ENCODE data around the gene MACROD1.

The MACROD1 gene

GRCh38 chr11:64007160-64007628, 158.7 kb downstream of the MACROD1 start:
- H3K4me3 ChIP-seq (ENCODE audit: control insufficient read depth, low read depth, low read length) = peak overlapping the region; percentile 30
- no peak for TF ChIP-seq CTCF (conservative IDR thresholded peaks at IDR 0.05; ENCODE audit: control insufficient read depth, insufficient read depth, low read depth, low read length)

GRCh38 chr11:64006398-64006797, 159.5 kb downstream of the MACROD1 start:
- DNase-seq (ENCODE audit: low read depth) = no peak
- H3K4me3 ChIP-seq (ENCODE audit: control insufficient read depth, low read depth, low read length) = no peak overlapping the region

More at GRCh38 chr11:64007160-64007628, 158.7 kb downstream of the MACROD1 start:
- peak; percentile 46 for DNase-seq (ENCODE audit: low read depth)

GRCh38 chr11:64005691-64006090, 160.2 kb downstream of the MACROD1 start:
- DNase-seq (ENCODE audit: low read depth) = no peak
- H3K4me3 ChIP-seq (ENCODE audit: control insufficient read depth, low read depth, low read length) = no peak overlapping the region
- TF ChIP-seq CTCF (conservative IDR thresholded peaks at IDR 0.05; ENCODE audit: control insufficient read depth, insufficient read depth, low read depth, low read length) = no peak

More at GRCh38 chr11:64006398-64006797, 159.5 kb downstream of the MACROD1 start:
- no peak for TF ChIP-seq CTCF (conservative IDR thresholded peaks at IDR 0.05; ENCODE audit: control insufficient read depth, insufficient read depth, low read depth, low read length)

GRCh38 chr11:64004590-64004984, 161.3 kb downstream of the MACROD1 start:
- DNase-seq (ENCODE audit: low read depth) = peak; percentile 17
- no peak for TF ChIP-seq CTCF (conservative IDR thresholded peaks at IDR 0.05; ENCODE audit: control insufficient read depth, insufficient read depth, low read depth, low read length)

GRCh38 chr11:64003807-64004589, 161.9 kb downstream of the MACROD1 start:
- H3K4me3 ChIP-seq (ENCODE audit: control insufficient read depth, low read depth, low read length) = no peak overlapping the region
- TF ChIP-seq CTCF (conservative IDR thresholded peaks at IDR 0.05; ENCODE audit: control insufficient read depth, insufficient read depth, low read depth, low read length) = no peak
- no peak for DNase-seq (ENCODE audit: low read depth)

More at GRCh38 chr11:64004590-64004984, 161.3 kb downstream of the MACROD1 start:
- no peak overlapping the region for H3K4me3 ChIP-seq (ENCODE audit: control insufficient read depth, low read depth, low read length)

GRCh38 chr11:64001484-64002420, 164.2 kb downstream of the MACROD1 start:
- no peak overlapping the region for H3K4me3 ChIP-seq (ENCODE audit: control insufficient read depth, low read depth, low read length)
- no peak for TF ChIP-seq CTCF (conservative IDR thresholded peaks at IDR 0.05; ENCODE audit: control insufficient read depth, insufficient read depth, low read depth, low read length)
- no peak for DNase-seq (ENCODE audit: low read depth)

All from fibroblast of mammary gland (primary cell).